ENCODE results near the gene SMIM35.

SMIM35 gene

GRCh38 chr11:118086913-118087768 lies at the start of gene SMIM35:
Gene SMIM35 (minus strand): TSS chr11:118086963. CDS start chr11:118086757, 206 bp downstream.
- DNase-seq: no peak

- no peak for DNase-seq
These were observed 49.6 kb upstream of the SMIM35 start for GRCh38 chr11:118136341-118136740.

- DNase-seq: no peak
These were observed 49.0 kb upstream of the SMIM35 start for GRCh38 chr11:118135796-118136165.

GRCh38 chr11:118135051-118135795 lies 48.5 kb upstream of the SMIM35 start:
- no peak for DNase-seq

- no peak for DNase-seq
These were observed 47.1 kb upstream of the SMIM35 start for GRCh38 chr11:118133816-118134215.

GRCh38 chr11:118132385-118133151 lies 45.8 kb upstream of the SMIM35 start:
- no peak for DNase-seq

GRCh38 chr11:118129471-118130172 lies 42.9 kb upstream of the SMIM35 start:
- no peak for DNase-seq

GRCh38 chr11:118128721-118129470 lies 42.1 kb upstream of the SMIM35 start:
- DNase-seq: no peak

GRCh38 chr11:118128310-118128709 lies 41.5 kb upstream of the SMIM35 start:
- no peak for DNase-seq

- DNase-seq: no peak
These were observed 39.5 kb upstream of the SMIM35 start for GRCh38 chr11:118126082-118126838.

- DNase-seq: no peak
These were observed 38.3 kb upstream of the SMIM35 start for GRCh38 chr11:118124929-118125535.

GRCh38 chr11:118120793-118121192 lies 34.0 kb upstream of the SMIM35 start:
- DNase-seq: no peak

- DNase-seq: no peak
These were observed 31.2 kb upstream of the SMIM35 start for GRCh38 chr11:118117790-118118601.

GRCh38 chr11:118115048-118115447 lies 28.3 kb upstream of the SMIM35 start:
- DNase-seq: no peak

- no peak for DNase-seq
These were observed 27.5 kb upstream of the SMIM35 start for GRCh38 chr11:118114266-118114665.

GRCh38 chr11:118112711-118113430 lies 26.1 kb upstream of the SMIM35 start:
- DNase-seq: no peak

GRCh38 chr11:118111744-118112035 lies 24.9 kb upstream of the SMIM35 start:
- no peak for DNase-seq

- no peak for DNase-seq
These were observed 24.4 kb upstream of the SMIM35 start for GRCh38 chr11:118111019-118111743.

- DNase-seq: no peak
These were observed 22.5 kb upstream of the SMIM35 start for GRCh38 chr11:118109231-118109630.

Measured in NCI-H2227 treated with DMSO at 0.1 percent for 48 hours (cell line).